Tibial artery (tissue), 4 donors: ENCODE measurements around the gene DNASE1L3.

Source experiments
- DNase-seq, 2 donors: peaks; one replicate each; pipeline ENCODE4 v3.0.0-alpha.2; 2019
- H3K27ac ChIP-seq, 2 donors: fragments of 200-600 bp; sonication (generic) in 1 of 2; 1 replicate in 1 of 2; 2 replicates in 1 of 2; pipeline ENCODE4 v1.5.1; 2018 to 2019; ENCODE audit warnings: mild to moderate bottlenecking in 1 of 2
- H3K27me3 ChIP-seq, 2 donors: fragments of 200-600 bp; sonication (generic) in 1 of 2; one replicate each; pipeline versions ENCODE4 v1.5.1 to v1.6.0; 2016 to 2019
- H3K36me3 ChIP-seq, 3 donors: fragments of 200-600 bp; sonication (generic) in 2 of 3; one replicate each; pipeline ENCODE4 v1.5.1; 2016 to 2019; ENCODE audit warnings: mild to moderate bottlenecking in 2 of 3
- H3K4me1 ChIP-seq, 4 donors: fragments of 200-600 bp; sonication (generic) in 2 of 4; 1 replicate in 3 of 4; 2 replicates in 1 of 4; pipeline ENCODE4 v1.5.1; 2016 to 2019
- H3K4me3 ChIP-seq, 2 donors: fragments of 200-600 bp; sonication (generic) in 1 of 2; 1 replicate in 1 of 2; 2 replicates in 1 of 2; pipeline ENCODE4 v1.5.1; 2018 to 2019; ENCODE audit warnings: mild to moderate bottlenecking in 2 of 2
- H3K9me3 ChIP-seq, 3 donors: fragments of 200-600 bp; sonication (generic) in 1 of 3; one replicate each; pipeline ENCODE4 v1.5.1; 2016 to 2019
- intact Hi-C: fragments of 100-400 bp; cut with DNase I; formaldehyde crosslinking; loops from one replicate; pipeline ENCODE4 v1.15.0; 2023; ENCODE audit warnings: low total_unique reads
- TF ChIP-seq, protein P1 (sequence below), 2 experiments: fragments of 200-600 bp in 1 of 2; fragments of 450-650 bp in 1 of 2; IDR thresholded peaks; one replicate each; pipeline ENCODE4 v1.5.1; 2017 to 2019; ENCODE audit warnings: antibody characterized with exemption in 2 of 2, mild to moderate bottlenecking in 1 of 2, moderate library complexity in 1 of 2

The DNASE1L3 gene

DNA sequence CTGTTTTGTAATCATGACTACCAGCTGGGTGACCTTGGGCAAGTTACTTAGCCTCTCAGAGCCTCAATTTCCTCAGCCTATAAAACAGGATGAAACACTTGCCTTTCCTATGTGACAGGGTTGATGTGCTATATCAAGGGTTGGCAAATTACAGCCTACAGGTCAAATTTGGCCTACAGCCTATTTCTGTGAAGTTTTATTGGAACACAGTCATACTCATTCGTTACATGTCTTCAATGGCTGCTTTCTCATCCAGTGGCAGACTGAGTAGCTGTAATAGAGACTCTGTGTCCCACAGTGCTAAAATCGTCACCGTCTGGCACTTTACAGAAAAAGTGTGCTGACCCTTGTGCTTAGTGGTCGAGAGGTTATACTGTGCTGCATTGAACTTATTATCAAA, 43.4 kb upstream of the DNASE1L3 start:
- Histone ChIP-seq H3K27me3 (no peaks in the 10 kb centered on the region), H3K9me3 (no peaks in the 10 kb centered on the region), H3K4me3 (no peak overlapping the region), H3K27ac (no peak overlapping the region), H3K36me3 (peaks cover 12 to 17% (median 13%) of the 10 kb centered on the region in 3 donors), H3K4me1 (no peaks in the 10 kb centered on the region)
- intact Hi-C loops = no loop called here
- no peak for DNase-seq
- TF ChIP-seq, protein P1, sequence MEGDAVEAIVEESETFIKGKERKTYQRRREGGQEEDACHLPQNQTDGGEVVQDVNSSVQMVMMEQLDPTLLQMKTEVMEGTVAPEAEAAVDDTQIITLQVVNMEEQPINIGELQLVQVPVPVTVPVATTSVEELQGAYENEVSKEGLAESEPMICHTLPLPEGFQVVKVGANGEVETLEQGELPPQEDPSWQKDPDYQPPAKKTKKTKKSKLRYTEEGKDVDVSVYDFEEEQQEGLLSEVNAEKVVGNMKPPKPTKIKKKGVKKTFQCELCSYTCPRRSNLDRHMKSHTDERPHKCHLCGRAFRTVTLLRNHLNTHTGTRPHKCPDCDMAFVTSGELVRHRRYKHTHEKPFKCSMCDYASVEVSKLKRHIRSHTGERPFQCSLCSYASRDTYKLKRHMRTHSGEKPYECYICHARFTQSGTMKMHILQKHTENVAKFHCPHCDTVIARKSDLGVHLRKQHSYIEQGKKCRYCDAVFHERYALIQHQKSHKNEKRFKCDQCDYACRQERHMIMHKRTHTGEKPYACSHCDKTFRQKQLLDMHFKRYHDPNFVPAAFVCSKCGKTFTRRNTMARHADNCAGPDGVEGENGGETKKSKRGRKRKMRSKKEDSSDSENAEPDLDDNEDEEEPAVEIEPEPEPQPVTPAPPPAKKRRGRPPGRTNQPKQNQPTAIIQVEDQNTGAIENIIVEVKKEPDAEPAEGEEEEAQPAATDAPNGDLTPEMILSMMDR (IDR thresholded peaks at IDR 0.05) = no peak

DNA sequence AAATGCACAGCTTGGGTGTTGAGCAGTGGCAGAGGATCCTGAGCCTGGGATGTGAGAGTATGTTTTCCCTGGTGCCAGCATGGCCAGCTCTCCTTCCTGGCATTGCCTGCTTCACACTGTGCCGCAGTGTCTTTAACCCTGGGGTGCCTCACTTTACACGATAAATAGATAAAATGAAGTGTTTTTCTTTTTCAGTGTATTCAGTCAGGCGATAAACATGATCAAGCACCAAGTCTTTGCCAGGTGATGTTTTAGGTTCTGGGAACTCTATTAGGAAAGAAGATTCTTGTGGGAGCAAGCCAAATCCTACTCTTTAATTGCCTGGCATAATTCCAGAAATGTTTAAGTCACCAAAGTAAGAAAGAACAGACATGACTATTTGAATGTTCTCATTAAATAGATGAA, 40.9 kb upstream of the DNASE1L3 start:
- DNase-seq = no peak
- Histone ChIP-seq H3K9me3 (no peaks in the 10 kb centered on the region), H3K27me3 (no peaks in the 10 kb centered on the region), H3K27ac (no peak overlapping the region), H3K4me3 (no peak overlapping the region), H3K36me3 (peaks cover 0 to under 1% (median 0%) of the 10 kb centered on the region in 3 donors), H3K4me1 (no peaks in the 10 kb centered on the region)
- TF ChIP-seq, protein P1 (IDR thresholded peaks at IDR 0.05) = no peak
- intact Hi-C loops = no loop called here

DNA sequence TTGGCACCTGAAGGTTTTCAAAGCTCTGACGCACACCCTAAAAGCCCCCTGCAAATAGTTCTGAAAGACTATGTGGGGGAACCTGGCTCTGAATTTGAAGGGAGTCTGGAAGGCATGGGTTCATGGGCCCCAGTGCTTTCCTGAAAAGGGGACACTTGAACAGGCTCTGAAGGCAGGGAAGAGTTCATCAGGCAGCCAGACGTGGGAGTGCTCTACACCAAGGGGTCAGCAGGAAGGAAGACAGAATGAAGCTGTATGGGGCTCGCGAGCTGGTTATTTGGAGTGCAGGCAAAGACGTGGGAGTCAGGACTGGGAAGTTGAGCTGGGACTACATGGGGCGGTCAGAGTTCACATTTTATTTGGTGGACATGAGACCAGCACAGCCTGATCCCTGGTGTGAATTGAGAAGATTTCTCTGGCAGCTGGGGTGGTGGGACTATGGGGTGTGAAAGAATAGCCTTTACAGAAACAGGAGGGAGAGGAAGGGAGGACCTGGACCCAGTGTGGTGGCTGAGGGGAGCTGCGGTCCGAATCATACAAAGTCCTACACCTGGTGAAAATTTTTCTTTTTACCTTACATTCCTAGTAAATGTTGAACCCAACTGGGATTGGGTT, 39.4 kb upstream of the DNASE1L3 start:
- DNase-seq = no peak
- intact Hi-C loops = no loop called here
- Histone ChIP-seq H3K36me3 (no peaks in the 10 kb centered on the region), H3K9me3 (no peaks in the 10 kb centered on the region), H3K27me3 (no peaks in the 10 kb centered on the region), H3K4me1 (no peaks in the 10 kb centered on the region), H3K27ac (no peak overlapping the region), H3K4me3 (no peak overlapping the region)
- TF ChIP-seq, protein P1 (IDR thresholded peaks at IDR 0.05) = no peak

DNA sequence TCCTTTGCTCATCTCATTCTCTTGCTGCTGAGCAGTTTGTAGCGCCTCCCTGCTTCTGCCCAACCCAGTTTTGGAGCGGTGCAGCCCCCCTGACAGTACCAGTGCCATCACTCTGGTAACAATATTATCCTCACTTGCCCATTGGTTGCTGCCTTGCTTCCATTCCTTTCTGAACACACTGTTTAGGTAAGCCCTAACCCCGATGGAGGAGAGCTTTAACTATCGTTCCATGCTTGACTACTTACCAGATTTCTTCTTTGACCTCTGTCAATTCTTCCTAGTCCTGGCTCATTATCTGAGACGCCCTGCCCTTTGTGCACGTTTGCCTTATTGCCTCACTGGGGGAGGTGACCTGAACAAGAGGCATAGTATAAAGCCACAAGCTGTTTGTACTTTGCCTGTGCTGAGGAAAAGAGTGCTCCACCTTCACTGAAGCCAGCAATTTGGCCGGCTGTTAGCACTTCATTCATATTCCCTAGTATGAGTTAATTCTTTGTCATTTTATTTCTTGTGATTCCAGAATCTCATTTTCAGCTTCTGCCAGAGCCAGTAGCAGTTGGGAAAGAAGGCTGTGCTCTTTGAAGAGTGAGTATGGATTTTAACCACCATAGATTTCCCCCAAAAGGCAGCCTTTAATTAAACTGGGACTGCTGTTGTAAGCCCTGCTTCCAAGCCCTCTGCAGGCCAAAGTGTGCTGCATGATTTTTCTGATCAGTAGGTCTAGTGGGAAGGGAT, 38.8 kb upstream of the DNASE1L3 start:
- Histone ChIP-seq H3K4me1 (no peaks in the 10 kb centered on the region), H3K27ac (no peak overlapping the region), H3K36me3 (no peaks in the 10 kb centered on the region), H3K9me3 (no peaks in the 10 kb centered on the region), H3K4me3 (no peak overlapping the region), H3K27me3 (no peaks in the 10 kb centered on the region)
- intact Hi-C loops = no loop called here
- TF ChIP-seq, protein P1 (IDR thresholded peaks at IDR 0.05) = no peak
- no peak for DNase-seq

DNA sequence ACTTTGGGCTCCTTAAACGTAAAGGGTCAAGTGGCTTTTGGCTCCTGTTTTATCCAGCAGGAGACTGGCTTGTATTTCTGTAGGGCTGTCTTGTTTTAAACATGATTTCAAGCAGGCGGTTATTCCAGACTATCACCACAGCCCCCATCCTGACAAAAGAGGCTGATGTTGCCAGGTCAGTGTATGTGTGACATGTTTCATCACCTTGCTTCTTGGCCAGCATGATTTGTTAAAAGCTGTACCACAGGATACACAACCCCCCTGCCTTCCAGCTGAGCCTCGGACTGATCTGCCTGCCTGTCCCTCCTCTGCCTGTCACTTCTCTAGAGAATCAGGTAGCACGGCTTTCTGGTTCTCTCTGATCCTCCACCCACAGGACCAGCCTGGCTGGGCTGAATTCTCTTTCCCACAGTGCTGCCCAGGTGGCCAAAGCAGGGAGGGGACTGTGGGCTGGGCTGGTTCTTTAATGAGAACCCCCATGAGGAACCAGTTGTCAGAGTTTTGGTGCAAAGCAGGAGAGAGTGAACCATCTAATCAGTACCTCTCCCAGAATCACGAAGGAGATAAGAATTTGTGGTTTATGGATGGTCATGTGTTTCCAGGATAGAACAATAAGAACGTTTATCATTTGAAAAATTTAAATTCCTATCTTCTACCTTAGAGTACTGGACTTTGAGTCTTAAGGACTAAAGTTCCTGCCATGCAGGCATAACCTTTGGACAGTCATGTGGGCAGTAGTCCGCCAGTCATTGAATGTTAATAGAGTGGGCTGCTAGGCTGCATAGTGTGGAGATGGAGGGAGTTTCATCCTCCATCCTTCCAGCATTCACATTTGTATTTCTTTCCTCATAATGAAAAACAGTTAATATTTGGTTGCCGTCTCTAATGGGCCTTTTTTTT, 35.6 kb upstream of the DNASE1L3 start:
- H3K27me3 ChIP-seq = no peaks in the 10 kb centered on the region
- intact Hi-C loops = no loop called here
- TF ChIP-seq, protein P1 (IDR thresholded peaks at IDR 0.05) = no peak
- no peak for DNase-seq
- no peak overlapping the region for H3K27ac ChIP-seq
- H3K9me3 ChIP-seq = no peaks in the 10 kb centered on the region
- no peaks in the 10 kb centered on the region for H3K4me1 ChIP-seq
- H3K4me3 ChIP-seq = no peak overlapping the region
- H3K36me3 ChIP-seq = no peaks in the 10 kb centered on the region
